Measurements from ENCODE around the gene EIF2A.

- TF ChIP-seq FOXM1 (IDR thresholded peaks at IDR 0.05; ENCODE audit: low read depth), result no peak
- no peak for TF ChIP-seq RAD21 (IDR thresholded peaks at IDR 0.05; ENCODE audit: low read length)
- no peak for TF ChIP-seq YY1 (IDR thresholded peaks at IDR 0.05; ENCODE audit: low read depth)
These were observed 3.5 kb upstream of the EIF2A start for GRCh38 chr3:150543128-150543527.

Data from SK-N-SH (cell line).